Measurements from ENCODE around the gene SLC35E3.

The SLC35E3 gene

GRCh38 chr12:68745904-68746571, at the start of gene SLC35E3:
TSS of gene SLC35E3 (plus strand) at chr12:68746176. CDS start at chr12:68746378, 202 bp downstream.
- Histone ChIP-seq H3K27ac (ENCODE audit: low read depth in 2 of 2, low read length in 2 of 2) (peak within 1 kb of the TSS; percentile 77 to 78), H3K9ac (ENCODE audit: low read depth in 1 of 2, low read length in 2 of 2) (peak within 1 kb of the TSS; percentile 80 to 92), H3K4me3 (ENCODE audit: low read length in 2 of 2) (peak within 1 kb of the TSS; percentile 70 to 97), H3K4me1 (ENCODE audit: control insufficient read depth in 2 of 2, insufficient read depth in 2 of 2, low read length in 2 of 2) (peaks cover 7 to 10% of the 10 kb centered on the region in 2 donors), H3K36me3 (ENCODE audit: control insufficient read depth in 2 of 2, insufficient read depth in 2 of 2, low read length in 2 of 2) (peaks cover 0 to 10% of the 10 kb centered on the region in 2 donors), H3K27me3 (ENCODE audit: control insufficient read depth in 2 of 2, insufficient read depth in 2 of 2, low read length in 2 of 2) (no peaks in the 10 kb centered on the region), H3K9me3 (ENCODE audit: control insufficient read depth in 2 of 2, low read length in 2 of 2) (no peaks in the 10 kb centered on the region)

GRCh38 chr12:68699486-68699885, 46.5 kb upstream of the SLC35E3 start:
- Histone ChIP-seq H3K27ac (ENCODE audit: low read depth in 2 of 2, low read length in 2 of 2) (no peak overlapping the region), H3K27me3 (ENCODE audit: control insufficient read depth in 2 of 2, insufficient read depth in 2 of 2, low read length in 2 of 2) (no peaks in the 10 kb centered on the region), H3K9ac (ENCODE audit: low read depth in 1 of 2, low read length in 2 of 2) (no peak overlapping the region), H3K4me1 (ENCODE audit: control insufficient read depth in 2 of 2, insufficient read depth in 2 of 2, low read length in 2 of 2) (no peaks in the 10 kb centered on the region), H3K9me3 (ENCODE audit: control insufficient read depth in 2 of 2, low read length in 2 of 2) (no peaks in the 10 kb centered on the region), H3K4me3 (ENCODE audit: low read length in 2 of 2) (no peak overlapping the region), H3K36me3 (ENCODE audit: control insufficient read depth in 2 of 2, insufficient read depth in 2 of 2, low read length in 2 of 2) (peaks cover 31 to 38% of the 10 kb centered on the region in 2 donors)

- peaks cover 18 to 22% of the 10 kb centered on the region in 2 donors for H3K36me3 ChIP-seq (ENCODE audit: control insufficient read depth in 2 of 2, insufficient read depth in 2 of 2, low read length in 2 of 2)
- no peaks in the 10 kb centered on the region for H3K27me3 ChIP-seq (ENCODE audit: control insufficient read depth in 2 of 2, insufficient read depth in 2 of 2, low read length in 2 of 2)
- no peak overlapping the region for H3K4me3 ChIP-seq (ENCODE audit: low read length in 2 of 2)
These were observed 18.2 kb upstream of the SLC35E3 start for GRCh38 chr12:68727776-68728175.

GRCh38 chr12:68733661-68734071, 12.3 kb upstream of the SLC35E3 start:
- H3K9ac ChIP-seq (ENCODE audit: low read depth in 1 of 2, low read length in 2 of 2), result no peak overlapping the region
- no peaks in the 10 kb centered on the region for H3K9me3 ChIP-seq (ENCODE audit: control insufficient read depth in 2 of 2, low read length in 2 of 2)
- H3K4me1 ChIP-seq (ENCODE audit: control insufficient read depth in 2 of 2, insufficient read depth in 2 of 2, low read length in 2 of 2), result no peaks in the 10 kb centered on the region
- no peaks in the 10 kb centered on the region for H3K27me3 ChIP-seq (ENCODE audit: control insufficient read depth in 2 of 2, insufficient read depth in 2 of 2, low read length in 2 of 2)
- peaks cover 28 to 34% of the 10 kb centered on the region in 2 donors for H3K36me3 ChIP-seq (ENCODE audit: control insufficient read depth in 2 of 2, insufficient read depth in 2 of 2, low read length in 2 of 2)
- no peak overlapping the region for H3K27ac ChIP-seq (ENCODE audit: low read depth in 2 of 2, low read length in 2 of 2)
- H3K4me3 ChIP-seq (ENCODE audit: low read length in 2 of 2), result no peak overlapping the region

More at GRCh38 chr12:68727776-68728175, 18.2 kb upstream of the SLC35E3 start:
- Histone ChIP-seq H3K9me3 (ENCODE audit: control insufficient read depth in 2 of 2, low read length in 2 of 2) (no peaks in the 10 kb centered on the region), H3K9ac (ENCODE audit: low read depth in 1 of 2, low read length in 2 of 2) (no peak overlapping the region), H3K27ac (ENCODE audit: low read depth in 2 of 2, low read length in 2 of 2) (no peak overlapping the region), H3K4me1 (ENCODE audit: control insufficient read depth in 2 of 2, insufficient read depth in 2 of 2, low read length in 2 of 2) (no peaks in the 10 kb centered on the region)

- no peak overlapping the region for H3K9ac ChIP-seq (ENCODE audit: low read depth in 1 of 2, low read length in 2 of 2)
These were observed 6.1 kb upstream of the SLC35E3 start for GRCh38 chr12:68739891-68740290.

GRCh38 chr12:68743356-68743755, 2.6 kb upstream of the SLC35E3 start:
- Histone ChIP-seq H3K9me3 (ENCODE audit: control insufficient read depth in 2 of 2, low read length in 2 of 2) (no peaks in the 10 kb centered on the region), H3K27me3 (ENCODE audit: control insufficient read depth in 2 of 2, insufficient read depth in 2 of 2, low read length in 2 of 2) (no peaks in the 10 kb centered on the region), H3K9ac (ENCODE audit: low read depth in 1 of 2, low read length in 2 of 2) (no peak overlapping the region), H3K4me1 (ENCODE audit: control insufficient read depth in 2 of 2, insufficient read depth in 2 of 2, low read length in 2 of 2) (peaks cover 7 to 10% of the 10 kb centered on the region in 2 donors), H3K4me3 (ENCODE audit: low read length in 2 of 2) (no peak overlapping the region), H3K36me3 (ENCODE audit: control insufficient read depth in 2 of 2, insufficient read depth in 2 of 2, low read length in 2 of 2) (peaks cover 0 to 2% of the 10 kb centered on the region in 2 donors), H3K27ac (ENCODE audit: low read depth in 2 of 2, low read length in 2 of 2) (no peak overlapping the region)

More at GRCh38 chr12:68739891-68740290, 6.1 kb upstream of the SLC35E3 start:
- Histone ChIP-seq H3K36me3 (ENCODE audit: control insufficient read depth in 2 of 2, insufficient read depth in 2 of 2, low read length in 2 of 2) (peaks cover 7 to 11% of the 10 kb centered on the region in 2 donors), H3K27me3 (ENCODE audit: control insufficient read depth in 2 of 2, insufficient read depth in 2 of 2, low read length in 2 of 2) (no peaks in the 10 kb centered on the region), H3K27ac (ENCODE audit: low read depth in 2 of 2, low read length in 2 of 2) (no peak overlapping the region), H3K4me3 (ENCODE audit: low read length in 2 of 2) (no peak overlapping the region), H3K9me3 (ENCODE audit: control insufficient read depth in 2 of 2, low read length in 2 of 2) (no peaks in the 10 kb centered on the region), H3K4me1 (ENCODE audit: control insufficient read depth in 2 of 2, insufficient read depth in 2 of 2, low read length in 2 of 2) (no peaks in the 10 kb centered on the region)

GRCh38 chr12:68745376-68745903, 536 bp upstream of the SLC35E3 start:
- Histone ChIP-seq H3K27me3 (ENCODE audit: control insufficient read depth in 2 of 2, insufficient read depth in 2 of 2, low read length in 2 of 2) (no peaks in the 10 kb centered on the region), H3K9me3 (ENCODE audit: control insufficient read depth in 2 of 2, low read length in 2 of 2) (no peaks in the 10 kb centered on the region), H3K9ac (ENCODE audit: low read depth in 1 of 2, low read length in 2 of 2) (peak overlapping the region; percentile 80 to 87), H3K4me3 (ENCODE audit: low read length in 2 of 2) (peak overlapping the region; percentile 70 to 97), H3K36me3 (ENCODE audit: control insufficient read depth in 2 of 2, insufficient read depth in 2 of 2, low read length in 2 of 2) (peaks cover 0 to 7% of the 10 kb centered on the region in 2 donors), H3K4me1 (ENCODE audit: control insufficient read depth in 2 of 2, insufficient read depth in 2 of 2, low read length in 2 of 2) (peaks cover 7 to 10% of the 10 kb centered on the region in 2 donors), H3K27ac (ENCODE audit: low read depth in 2 of 2, low read length in 2 of 2) (peak overlapping the region; percentile 61 to 77)

GRCh38 chr12:68746572-68747180, 700 bp downstream of the SLC35E3 start:
- peaks cover 7 to 10% of the 10 kb centered on the region in 2 donors for H3K4me1 ChIP-seq (ENCODE audit: control insufficient read depth in 2 of 2, insufficient read depth in 2 of 2, low read length in 2 of 2)
- peak overlapping the region; percentile 77 to 78 for H3K27ac ChIP-seq (ENCODE audit: low read depth in 2 of 2, low read length in 2 of 2)
- peak overlapping the region; percentile 70 to 97 for H3K4me3 ChIP-seq (ENCODE audit: low read length in 2 of 2)
- peak overlapping the region; percentile 80 to 92 for H3K9ac ChIP-seq (ENCODE audit: low read depth in 1 of 2, low read length in 2 of 2)
- H3K9me3 ChIP-seq (ENCODE audit: control insufficient read depth in 2 of 2, low read length in 2 of 2), result no peaks in the 10 kb centered on the region
- H3K36me3 ChIP-seq (ENCODE audit: control insufficient read depth in 2 of 2, insufficient read depth in 2 of 2, low read length in 2 of 2), result peaks cover 0 to 10% of the 10 kb centered on the region in 2 donors
- no peaks in the 10 kb centered on the region for H3K27me3 ChIP-seq (ENCODE audit: control insufficient read depth in 2 of 2, insufficient read depth in 2 of 2, low read length in 2 of 2)

GRCh38 chr12:68749443-68749842, 3.5 kb downstream of the SLC35E3 start:
- Histone ChIP-seq H3K9ac (ENCODE audit: low read depth in 1 of 2, low read length in 2 of 2) (no peak overlapping the region), H3K9me3 (ENCODE audit: control insufficient read depth in 2 of 2, low read length in 2 of 2) (no peaks in the 10 kb centered on the region), H3K27me3 (ENCODE audit: control insufficient read depth in 2 of 2, insufficient read depth in 2 of 2, low read length in 2 of 2) (no peaks in the 10 kb centered on the region), H3K4me1 (ENCODE audit: control insufficient read depth in 2 of 2, insufficient read depth in 2 of 2, low read length in 2 of 2) (peaks cover 7 to 10% of the 10 kb centered on the region in 2 donors), H3K27ac (ENCODE audit: low read depth in 2 of 2, low read length in 2 of 2) (no peak overlapping the region), H3K36me3 (ENCODE audit: control insufficient read depth in 2 of 2, insufficient read depth in 2 of 2, low read length in 2 of 2) (peaks cover 5 to 16% of the 10 kb centered on the region in 2 donors), H3K4me3 (ENCODE audit: low read length in 2 of 2) (no peak overlapping the region)

- Histone ChIP-seq H3K9me3 (ENCODE audit: control insufficient read depth in 2 of 2, low read length in 2 of 2) (no peaks in the 10 kb centered on the region), H3K9ac (ENCODE audit: low read depth in 1 of 2, low read length in 2 of 2) (no peak overlapping the region), H3K36me3 (ENCODE audit: control insufficient read depth in 2 of 2, insufficient read depth in 2 of 2, low read length in 2 of 2) (peaks cover 8 to 20% of the 10 kb centered on the region in 2 donors), H3K4me1 (ENCODE audit: control insufficient read depth in 2 of 2, insufficient read depth in 2 of 2, low read length in 2 of 2) (peaks cover 7 to 10% of the 10 kb centered on the region in 2 donors), H3K4me3 (ENCODE audit: low read length in 2 of 2) (no peak overlapping the region), H3K27me3 (ENCODE audit: control insufficient read depth in 2 of 2, insufficient read depth in 2 of 2, low read length in 2 of 2) (no peaks in the 10 kb centered on the region), H3K27ac (ENCODE audit: low read depth in 2 of 2, low read length in 2 of 2) (no peak overlapping the region)
These were observed 3.9 kb downstream of the SLC35E3 start for GRCh38 chr12:68749861-68750260.

Measured in mucosa of rectum (tissue), 2 donors.